A204.1 (cell line): ENCODE measurements around the gene RAB33B.

Source experiments
- FAIRE-seq: peaks from 2 replicates; lab custom pipeline; 2012; peaks lifted over from hg19 to GRCh38; lab: Jason Lieb, UNC

The RAB33B gene

GRCh38 chr4:139508581-139509237 lies 54.8 kb downstream of the RAB33B start:
- FAIRE-seq: no peak

- no peak for FAIRE-seq
Observed at GRCh38 chr4:139509727-139510410, 55.9 kb downstream of the RAB33B start.

- FAIRE-seq: no peak
Observed at GRCh38 chr4:139511320-139511719, 57.4 kb downstream of the RAB33B start.

GRCh38 chr4:139514382-139515059 lies 60.6 kb downstream of the RAB33B start:
- FAIRE-seq: no peak

- no peak for FAIRE-seq
Observed at GRCh38 chr4:139515531-139515958, 61.6 kb downstream of the RAB33B start.

GRCh38 chr4:139521754-139522401 lies 68.0 kb downstream of the RAB33B start:
- FAIRE-seq: no peak

- no peak for FAIRE-seq
Observed at GRCh38 chr4:139522457-139522856, 68.5 kb downstream of the RAB33B start.

GRCh38 chr4:139523076-139523475 lies 69.2 kb downstream of the RAB33B start:
- FAIRE-seq: no peak

GRCh38 chr4:139524062-139524631 lies 70.2 kb downstream of the RAB33B start:
- no peak for FAIRE-seq

GRCh38 chr4:139525414-139525813 lies 71.5 kb downstream of the RAB33B start:
- FAIRE-seq: no peak
